Nephron (organoid): ENCODE data around the gene C6orf163.

Experiments used
- H3K27ac Mint-ChIP-seq, 3 experiments: 2 replicates each; pipeline ENCODE4 v1.8.0; 2020; ENCODE audit warnings: mixed read lengths in 3 of 3, mild to moderate bottlenecking in 2 of 3, moderate library complexity in 1 of 3
- H3K27me3 Mint-ChIP-seq: 2 replicates; pipeline ENCODE4 v1.8.0; 2021; ENCODE audit warnings: low read depth, mild to moderate bottlenecking, moderate library complexity, mixed read lengths
- H3K36me3 Mint-ChIP-seq: 2 replicates; pipeline ENCODE4 v1.8.0; 2020; ENCODE audit warnings: low read depth, mixed read lengths
- H3K4me1 Mint-ChIP-seq: 2 replicates; pipeline ENCODE4 v1.8.0; 2020; ENCODE audit warnings: mixed read lengths
- H3K4me3 Mint-ChIP-seq, 3 experiments: 2 replicates each; pipeline ENCODE4 v1.8.0; 2020; ENCODE audit warnings: mild to moderate bottlenecking in 3 of 3, mixed read lengths in 3 of 3, moderate library complexity in 2 of 3
- H3K9me3 Mint-ChIP-seq: 2 replicates; pipeline ENCODE4 v1.8.0; 2020; ENCODE audit warnings: mixed read lengths
- TF ChIP-seq, protein P1 (sequence below), 3 experiments: fragments of 200-600 bp; sonication (generic); IDR thresholded peaks; one replicate each; pipeline ENCODE4 v1.5.0; 2021; ENCODE audit warnings: antibody characterized with exemption in 3 of 3; ENCODE audit not compliant: unreplicated experiment in 3 of 3

The C6orf163 gene

DNA sequence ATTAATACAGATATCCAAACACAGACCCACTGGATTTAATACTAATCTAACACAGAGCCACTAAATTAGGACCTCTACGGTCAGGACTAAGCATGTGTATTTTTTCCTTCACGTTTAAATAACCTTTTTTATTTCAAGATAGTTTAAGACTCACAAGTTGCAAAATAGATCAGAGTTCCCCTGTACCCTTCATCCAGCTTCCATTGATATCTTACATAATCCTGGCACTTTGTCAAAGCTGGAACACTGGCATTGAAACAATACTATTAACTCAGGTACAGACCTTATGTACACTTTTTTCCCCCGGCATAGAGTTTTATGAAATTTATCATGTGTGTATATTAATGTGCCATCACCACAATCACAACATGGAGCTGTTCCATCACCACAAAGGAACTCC, 2.1 kb downstream of the C6orf163 start:
- H3K9me3 Mint-ChIP-seq = no peaks in the 10 kb centered on the region
- H3K4me3 Mint-ChIP-seq = no peak overlapping the region
- H3K27me3 Mint-ChIP-seq = no peaks in the 10 kb centered on the region
- no peak overlapping the region for H3K27ac Mint-ChIP-seq
- TF ChIP-seq, protein P1, sequence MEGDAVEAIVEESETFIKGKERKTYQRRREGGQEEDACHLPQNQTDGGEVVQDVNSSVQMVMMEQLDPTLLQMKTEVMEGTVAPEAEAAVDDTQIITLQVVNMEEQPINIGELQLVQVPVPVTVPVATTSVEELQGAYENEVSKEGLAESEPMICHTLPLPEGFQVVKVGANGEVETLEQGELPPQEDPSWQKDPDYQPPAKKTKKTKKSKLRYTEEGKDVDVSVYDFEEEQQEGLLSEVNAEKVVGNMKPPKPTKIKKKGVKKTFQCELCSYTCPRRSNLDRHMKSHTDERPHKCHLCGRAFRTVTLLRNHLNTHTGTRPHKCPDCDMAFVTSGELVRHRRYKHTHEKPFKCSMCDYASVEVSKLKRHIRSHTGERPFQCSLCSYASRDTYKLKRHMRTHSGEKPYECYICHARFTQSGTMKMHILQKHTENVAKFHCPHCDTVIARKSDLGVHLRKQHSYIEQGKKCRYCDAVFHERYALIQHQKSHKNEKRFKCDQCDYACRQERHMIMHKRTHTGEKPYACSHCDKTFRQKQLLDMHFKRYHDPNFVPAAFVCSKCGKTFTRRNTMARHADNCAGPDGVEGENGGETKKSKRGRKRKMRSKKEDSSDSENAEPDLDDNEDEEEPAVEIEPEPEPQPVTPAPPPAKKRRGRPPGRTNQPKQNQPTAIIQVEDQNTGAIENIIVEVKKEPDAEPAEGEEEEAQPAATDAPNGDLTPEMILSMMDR (IDR thresholded peaks at IDR 0.05; ENCODE audit: unreplicated experiment in 3 of 3) = no peak
- no peaks in the 10 kb centered on the region for H3K4me1 Mint-ChIP-seq
- H3K36me3 Mint-ChIP-seq = peaks cover 5% of the 10 kb centered on the region

DNA sequence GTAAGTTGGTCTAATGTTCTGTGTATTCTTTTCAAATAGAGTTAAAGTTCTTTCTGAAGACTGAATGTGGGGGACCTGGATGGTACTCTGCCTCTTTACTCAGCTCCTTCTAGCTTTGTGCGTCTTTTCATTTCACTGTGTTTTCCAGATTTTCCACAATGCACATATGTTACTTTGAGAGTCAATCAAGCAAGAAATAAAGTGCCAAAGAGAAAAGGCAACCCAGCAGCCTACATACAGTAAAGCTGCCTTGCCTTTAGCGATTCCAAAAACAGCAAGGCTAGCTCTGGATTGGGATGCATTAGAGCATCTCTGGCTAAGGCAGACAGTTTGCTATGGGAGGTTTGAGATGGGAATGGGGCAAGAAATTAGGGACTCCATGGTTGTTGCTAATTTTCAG, 5.3 kb downstream of the C6orf163 start:
- H3K4me3 Mint-ChIP-seq = no peak overlapping the region
- H3K9me3 Mint-ChIP-seq = no peaks in the 10 kb centered on the region
- TF ChIP-seq, protein P1 (IDR thresholded peaks at IDR 0.05; ENCODE audit: unreplicated experiment in 3 of 3) = no peak
- H3K27me3 Mint-ChIP-seq = no peaks in the 10 kb centered on the region
- H3K36me3 Mint-ChIP-seq = peaks cover 5% of the 10 kb centered on the region
- no peaks in the 10 kb centered on the region for H3K4me1 Mint-ChIP-seq
- H3K27ac Mint-ChIP-seq = no peak overlapping the region

DNA sequence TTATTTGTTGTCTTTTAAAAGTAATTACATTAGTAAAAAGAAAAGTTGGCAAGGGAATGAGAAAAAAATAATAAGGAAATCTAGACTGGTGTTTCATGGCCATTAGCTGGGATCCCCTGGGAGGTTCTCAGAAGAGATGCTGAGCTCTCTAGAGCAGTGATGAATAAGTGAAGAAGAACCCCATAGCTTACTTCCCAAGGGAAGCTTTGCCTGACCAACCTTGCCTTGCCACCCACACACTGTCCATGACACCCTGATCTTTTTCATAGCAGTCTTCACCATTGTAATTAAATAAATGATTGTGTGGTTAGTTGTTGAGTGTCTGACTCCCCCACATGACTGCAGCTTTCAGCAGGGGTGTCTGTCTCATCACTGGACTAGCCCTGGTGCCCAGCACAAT, 5.9 kb downstream of the C6orf163 start:
- Mint-ChIP-seq H3K4me3 (no peak overlapping the region), H3K27ac (no peak overlapping the region), H3K36me3 (peaks cover 5% of the 10 kb centered on the region), H3K4me1 (no peaks in the 10 kb centered on the region), H3K9me3 (no peaks in the 10 kb centered on the region), H3K27me3 (no peaks in the 10 kb centered on the region)
- TF ChIP-seq, protein P1 (IDR thresholded peaks at IDR 0.05; ENCODE audit: unreplicated experiment in 3 of 3) = no peak

DNA sequence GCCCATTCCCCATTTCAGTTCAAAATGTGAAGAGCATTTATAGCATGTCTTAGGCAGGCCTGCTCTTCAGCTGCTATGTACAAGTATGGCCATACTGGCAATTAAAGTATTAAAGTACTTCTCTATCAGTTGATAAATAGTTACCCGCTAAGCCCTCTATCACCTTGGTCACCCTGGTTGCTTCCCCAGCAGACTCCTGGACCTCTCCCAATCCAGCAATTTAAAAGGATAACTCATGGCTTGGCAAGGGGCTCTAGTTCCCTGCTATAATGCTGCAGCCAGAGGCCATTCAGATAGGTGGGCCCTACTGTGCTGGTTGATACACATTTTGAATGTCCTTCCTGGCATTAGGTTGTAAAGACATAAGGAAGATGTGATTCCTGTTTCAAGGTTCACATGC, 7.0 kb downstream of the C6orf163 start:
- no peaks in the 10 kb centered on the region for H3K9me3 Mint-ChIP-seq
- no peak overlapping the region for H3K4me3 Mint-ChIP-seq
- no peaks in the 10 kb centered on the region for H3K27me3 Mint-ChIP-seq
- no peaks in the 10 kb centered on the region for H3K4me1 Mint-ChIP-seq
- no peak overlapping the region for H3K27ac Mint-ChIP-seq
- TF ChIP-seq, protein P1 (IDR thresholded peaks at IDR 0.05; ENCODE audit: unreplicated experiment in 3 of 3) = no peak
- peaks cover 5% of the 10 kb centered on the region for H3K36me3 Mint-ChIP-seq

DNA sequence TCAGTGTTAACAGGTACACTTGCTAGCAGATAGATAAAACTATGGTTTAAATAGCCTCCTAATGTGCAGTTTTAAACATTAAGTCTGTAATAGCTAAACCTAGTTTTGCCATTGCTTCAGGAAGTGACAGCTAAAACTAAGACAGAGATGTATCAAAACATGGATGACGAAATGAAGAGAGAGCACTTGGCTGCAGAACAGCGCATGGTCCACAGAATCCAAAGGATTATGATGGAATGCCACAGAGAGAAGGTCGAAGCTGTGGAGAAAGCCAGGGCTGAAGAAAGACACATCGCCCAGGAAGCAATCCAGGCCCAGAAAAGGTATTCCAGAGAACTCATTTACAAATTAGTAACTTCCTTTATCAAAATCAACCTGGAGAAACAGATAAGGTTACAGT, 11.6 kb downstream of the C6orf163 start:
- TF ChIP-seq, protein P1 (IDR thresholded peaks at IDR 0.05; ENCODE audit: unreplicated experiment in 3 of 3) = no peak
- no peak overlapping the region for H3K4me3 Mint-ChIP-seq
- no peaks in the 10 kb centered on the region for H3K4me1 Mint-ChIP-seq
- no peaks in the 10 kb centered on the region for H3K27me3 Mint-ChIP-seq
- peaks cover 9% of the 10 kb centered on the region for H3K36me3 Mint-ChIP-seq
- H3K27ac Mint-ChIP-seq = no peak overlapping the region
- H3K9me3 Mint-ChIP-seq = no peaks in the 10 kb centered on the region

DNA sequence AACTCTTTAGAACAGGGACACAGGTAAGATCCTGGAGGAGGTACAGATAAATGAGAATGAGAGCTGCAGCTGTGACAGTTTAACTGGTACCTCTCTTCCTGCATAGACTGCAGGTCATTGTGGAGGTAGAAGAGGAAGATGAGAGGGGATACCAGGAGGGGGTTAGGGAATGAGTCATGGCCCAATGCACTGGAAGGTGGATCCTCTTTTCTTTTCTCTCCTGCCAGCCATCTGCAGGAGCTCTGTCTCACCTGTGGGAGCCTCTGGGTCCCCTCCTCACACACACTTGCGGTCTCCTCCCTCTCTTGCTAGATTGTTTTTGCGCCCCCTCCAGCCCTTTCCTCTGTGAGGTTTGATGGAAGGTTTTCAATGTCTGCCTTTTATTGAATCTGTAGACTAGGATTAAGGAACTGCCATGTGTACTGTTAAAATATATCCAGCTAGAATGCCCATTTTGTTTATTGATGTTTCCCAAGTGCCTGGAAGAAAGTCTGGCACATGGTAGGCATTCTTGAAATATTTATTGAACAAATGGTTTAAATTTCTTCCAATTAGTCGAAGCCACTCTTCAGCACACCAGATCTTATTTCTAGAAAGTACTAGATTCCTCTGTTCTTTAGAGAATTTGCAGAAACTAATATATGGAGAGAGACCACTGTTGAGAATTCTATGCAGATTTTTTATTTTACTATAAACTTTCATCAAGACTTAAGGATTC, 13.0 kb downstream of the C6orf163 start:
- no peak overlapping the region for H3K4me3 Mint-ChIP-seq
- H3K36me3 Mint-ChIP-seq = peaks cover 12% of the 10 kb centered on the region
- TF ChIP-seq, protein P1 (IDR thresholded peaks at IDR 0.05; ENCODE audit: unreplicated experiment in 3 of 3) = no peak
- no peaks in the 10 kb centered on the region for H3K27me3 Mint-ChIP-seq
- H3K9me3 Mint-ChIP-seq = no peaks in the 10 kb centered on the region
- no peak overlapping the region for H3K27ac Mint-ChIP-seq
- H3K4me1 Mint-ChIP-seq = no peaks in the 10 kb centered on the region
